Liver (tissue), 3 donors: ENCODE results near the gene REST.

Experiments used
- CTCF ChIP-seq: fragments of 150-350 bp; IDR thresholded peaks from 2 replicates; pipeline ENCODE4 v1.5.1; 2017; ENCODE audit warnings: improper control_type of control experiment, low read depth, low read length; ENCODE audit not compliant: missing input control
- EGR1 ChIP-seq, 2 donors: IDR thresholded peaks; 2 replicates each; pipeline ENCODE4 v1.6.1; 2016 to 2018; ENCODE audit warnings: antibody characterized with exemption in 2 of 2, low read depth in 2 of 2
- FOXA1 ChIP-seq: IDR thresholded peaks from 2 replicates; pipeline ENCODE4 v1.6.1; 2016; ENCODE audit warnings: antibody characterized with exemption
- GABPA ChIP-seq, 2 donors: IDR thresholded peaks in 1 of 2; conservative IDR thresholded peaks in 1 of 2; 2 replicates each; pipeline ENCODE4 v1.6.1; 2016; ENCODE audit warnings: antibody characterized with exemption in 2 of 2, mild to moderate bottlenecking in 1 of 2, moderate library complexity in 1 of 2
- JUND ChIP-seq, 2 donors: IDR thresholded peaks; 2 replicates each; pipeline ENCODE4 v1.6.1; 2016; ENCODE audit warnings: antibody characterized with exemption in 2 of 2
- MAX ChIP-seq: IDR thresholded peaks from 2 replicates; pipeline ENCODE4 v1.6.1; 2016; ENCODE audit warnings: antibody characterized with exemption
- NR2F2 ChIP-seq: IDR thresholded peaks from 2 replicates; pipeline ENCODE4 v1.6.1; 2016; ENCODE audit warnings: antibody characterized with exemption
- RAD21 ChIP-seq, 2 donors: IDR thresholded peaks; 2 replicates each; pipeline ENCODE4 v1.6.1; 2016; ENCODE audit warnings: antibody characterized with exemption in 2 of 2, mild to moderate bottlenecking in 2 of 2
- REST ChIP-seq: IDR thresholded peaks from 2 replicates; pipeline ENCODE4 v1.6.1; 2016; ENCODE audit warnings: antibody characterized with exemption, mild to moderate bottlenecking
- SP1 ChIP-seq: IDR thresholded peaks from 2 replicates; pipeline ENCODE4 v1.6.1; 2018; ENCODE audit warnings: antibody characterized with exemption, mild to moderate bottlenecking
- TAF1 ChIP-seq: conservative IDR thresholded peaks from 2 replicates; pipeline ENCODE4 v1.6.1; 2016; ENCODE audit warnings: antibody characterized with exemption, mild to moderate bottlenecking
- YY1 ChIP-seq: IDR thresholded peaks from 2 replicates; pipeline ENCODE4 v1.6.1; 2016; ENCODE audit warnings: antibody characterized with exemption, mild to moderate bottlenecking
- donor health status: healthy.
- donor health status: healthy.

- TF ChIP-seq CTCF (no peak), MAX (no peak), YY1 (no peak), RAD21 (IDR thresholded peaks at IDR 0.05) (no peak), REST (no peak), GABPA (IDR thresholded peaks at IDR 0.05 in 1 of 2, conservative IDR thresholded peaks at IDR 0.05 in 1 of 2) (no peak), EGR1 (IDR thresholded peaks at IDR 0.05; ENCODE audit: low read depth in 2 of 2) (no peak), SP1 (no peak), FOXA1 (no peak), TAF1 (no peak), NR2F2 (no peak), JUND (IDR thresholded peaks at IDR 0.05) (no peak)
These were observed 105.9 kb downstream of the REST start for GRCh38 chr4:57013543-57014120.
